HuH-7 (cell line): ENCODE data around the gene THSD7A.

Experiments
- DNase-seq: peaks from one replicate; pipeline ENCODE4 v3.0.0; 2011; ENCODE audit warnings: low spot score

Gene THSD7A

GRCh38 chr7:11817111-11817740 lies 14.8 kb downstream of the THSD7A start:
- no peak for DNase-seq

- no peak for DNase-seq
Observed at GRCh38 chr7:11811709-11812108, 20.3 kb downstream of the THSD7A start.

- DNase-seq: no peak
Observed at GRCh38 chr7:11810043-11810625, 21.9 kb downstream of the THSD7A start.

GRCh38 chr7:11807000-11807399 lies 25.0 kb downstream of the THSD7A start:
- no peak for DNase-seq

GRCh38 chr7:11804621-11805020 lies 27.4 kb downstream of the THSD7A start:
- no peak for DNase-seq

- DNase-seq: no peak
Observed at GRCh38 chr7:11795231-11795630, 36.8 kb downstream of the THSD7A start.

- DNase-seq: no peak
Observed at GRCh38 chr7:11792166-11792565, 39.8 kb downstream of the THSD7A start.

- DNase-seq: no peak
Observed at GRCh38 chr7:11788568-11788967, 43.4 kb downstream of the THSD7A start.

GRCh38 chr7:11787534-11787933 lies 44.5 kb downstream of the THSD7A start:
- no peak for DNase-seq

- DNase-seq: peak; percentile 11
Observed at GRCh38 chr7:11786186-11786585, 45.8 kb downstream of the THSD7A start.

GRCh38 chr7:11784769-11785536 lies 47.0 kb downstream of the THSD7A start:
- no peak for DNase-seq

GRCh38 chr7:11779864-11780674 lies 51.9 kb downstream of the THSD7A start:
- no peak for DNase-seq

- no peak for DNase-seq
Observed at GRCh38 chr7:11776039-11776438, 56.0 kb downstream of the THSD7A start.

- no peak for DNase-seq
Observed at GRCh38 chr7:11775401-11775800, 56.6 kb downstream of the THSD7A start.

- no peak for DNase-seq
Observed at GRCh38 chr7:11768263-11768662, 63.7 kb downstream of the THSD7A start.

GRCh38 chr7:11767148-11767547 lies 64.8 kb downstream of the THSD7A start:
- no peak for DNase-seq

- DNase-seq: peak; percentile 10
Observed at GRCh38 chr7:11760372-11760771, 71.6 kb downstream of the THSD7A start.

- DNase-seq: no peak
Observed at GRCh38 chr7:11758627-11759111, 73.3 kb downstream of the THSD7A start.

GRCh38 chr7:11757153-11757552 lies 74.8 kb downstream of the THSD7A start:
- no peak for DNase-seq

- no peak for DNase-seq
Observed at GRCh38 chr7:11754933-11755332, 77.1 kb downstream of the THSD7A start.

- no peak for DNase-seq
Observed at GRCh38 chr7:11754123-11754522, 77.9 kb downstream of the THSD7A start.

- DNase-seq: no peak
Observed at GRCh38 chr7:11753433-11753832, 78.6 kb downstream of the THSD7A start.
